HG03342 (cell line): ENCODE measurements around the gene SETDB2.

ENCODE experiments used
- ATAC-seq: cut with Tn5 transposase; IDR thresholded peaks from one replicate; pipeline ENCODE4 v1.9.1; 2021; ENCODE audit warnings: mild to moderate bottlenecking, moderate library complexity; ENCODE audit not compliant: unreplicated experiment

Gene SETDB2

GRCh38 chr13:49443704-49444523 is at the start of gene SETDB2, which contains the start of gene CAB39L:
SETDB2 (plus strand) TSS chr13:49444274; CDS start chr13:49451894, 7,620 bp downstream.
CAB39L (minus strand) TSS chr13:49444064; CDS start chr13:49382910, 61,154 bp downstream.
- peak; percentile 95 for ATAC-seq

GRCh38 chr13:49395451-49395865 is 48.6 kb upstream of the SETDB2 start:
- no peak for ATAC-seq

GRCh38 chr13:49395878-49396380 is 48.1 kb upstream of the SETDB2 start:
- ATAC-seq: no peak

- ATAC-seq: no peak
These were observed 44.1 kb upstream of the SETDB2 start for GRCh38 chr13:49399801-49400472.

GRCh38 chr13:49400755-49401659 is 43.1 kb upstream of the SETDB2 start:
- peak; percentile 77 for ATAC-seq

- no peak for ATAC-seq
These were observed 39.9 kb upstream of the SETDB2 start for GRCh38 chr13:49403996-49404702.

GRCh38 chr13:49404703-49405020 is 39.4 kb upstream of the SETDB2 start:
- no peak for ATAC-seq

- no peak for ATAC-seq
These were observed 37.0 kb upstream of the SETDB2 start for GRCh38 chr13:49407068-49407467.

GRCh38 chr13:49407936-49408335 is 36.1 kb upstream of the SETDB2 start:
- ATAC-seq: no peak

GRCh38 chr13:49409008-49409407 is 35.1 kb upstream of the SETDB2 start:
- ATAC-seq: no peak

- ATAC-seq: no peak
These were observed 34.1 kb upstream of the SETDB2 start for GRCh38 chr13:49410006-49410405.

- no peak for ATAC-seq
These were observed 33.6 kb upstream of the SETDB2 start for GRCh38 chr13:49410477-49410876.

- ATAC-seq: no peak
These were observed 32.7 kb upstream of the SETDB2 start for GRCh38 chr13:49411353-49411752.

GRCh38 chr13:49412749-49413148 is 31.3 kb upstream of the SETDB2 start:
- ATAC-seq: no peak

- ATAC-seq: no peak
These were observed 26.9 kb upstream of the SETDB2 start for GRCh38 chr13:49417161-49417560.

GRCh38 chr13:49418206-49418605 is 25.9 kb upstream of the SETDB2 start:
- no peak for ATAC-seq

- ATAC-seq: no peak
These were observed 24.8 kb upstream of the SETDB2 start for GRCh38 chr13:49419276-49419675.

GRCh38 chr13:49421391-49421790 is 22.7 kb upstream of the SETDB2 start:
- ATAC-seq: peak; percentile 78

GRCh38 chr13:49424011-49424560 is 20.0 kb upstream of the SETDB2 start:
- ATAC-seq: no peak
